ENCODE measurements around the gene ABCA4.

The ABCA4 gene

DNA sequence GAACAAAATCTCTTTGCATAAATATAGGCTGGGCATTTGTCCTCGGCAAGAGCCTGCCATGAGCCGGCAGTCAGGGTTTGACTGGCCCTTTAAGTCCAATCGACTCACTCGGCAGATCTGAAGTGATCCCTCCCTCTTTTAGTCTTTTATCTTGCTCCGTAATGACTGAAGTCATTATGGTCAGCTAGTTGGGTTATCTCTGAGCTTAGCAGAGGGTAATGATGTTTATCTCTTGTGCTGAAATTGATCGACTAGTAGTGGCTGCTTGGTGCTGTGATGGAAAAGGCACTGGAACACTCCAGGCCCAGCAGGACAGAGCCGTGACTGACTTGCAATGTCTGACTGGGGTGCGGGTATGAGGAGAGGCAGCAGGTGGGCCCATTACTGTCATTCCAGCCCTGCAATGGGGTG, 468 bp upstream of the ABCA4 start:
- no peak for DNase-seq

DNA sequence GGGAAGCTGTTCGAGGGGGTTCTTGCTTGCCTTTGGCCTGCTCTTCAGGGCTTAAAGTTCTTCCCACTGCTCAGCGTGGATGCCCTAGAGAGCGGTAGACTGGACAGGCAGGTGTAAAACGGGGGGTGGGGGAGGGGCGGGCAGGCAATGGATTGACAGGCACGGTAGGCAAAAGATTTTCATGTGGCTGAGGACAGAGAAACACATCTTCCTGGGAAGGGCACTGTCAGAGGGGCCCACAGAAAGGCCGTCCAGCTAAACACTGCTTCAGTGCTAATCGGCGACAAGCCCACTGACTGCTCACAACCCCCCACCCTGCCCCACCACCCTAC, 412 bp downstream of the ABCA4 start:
- DNase-seq: no peak

DNA sequence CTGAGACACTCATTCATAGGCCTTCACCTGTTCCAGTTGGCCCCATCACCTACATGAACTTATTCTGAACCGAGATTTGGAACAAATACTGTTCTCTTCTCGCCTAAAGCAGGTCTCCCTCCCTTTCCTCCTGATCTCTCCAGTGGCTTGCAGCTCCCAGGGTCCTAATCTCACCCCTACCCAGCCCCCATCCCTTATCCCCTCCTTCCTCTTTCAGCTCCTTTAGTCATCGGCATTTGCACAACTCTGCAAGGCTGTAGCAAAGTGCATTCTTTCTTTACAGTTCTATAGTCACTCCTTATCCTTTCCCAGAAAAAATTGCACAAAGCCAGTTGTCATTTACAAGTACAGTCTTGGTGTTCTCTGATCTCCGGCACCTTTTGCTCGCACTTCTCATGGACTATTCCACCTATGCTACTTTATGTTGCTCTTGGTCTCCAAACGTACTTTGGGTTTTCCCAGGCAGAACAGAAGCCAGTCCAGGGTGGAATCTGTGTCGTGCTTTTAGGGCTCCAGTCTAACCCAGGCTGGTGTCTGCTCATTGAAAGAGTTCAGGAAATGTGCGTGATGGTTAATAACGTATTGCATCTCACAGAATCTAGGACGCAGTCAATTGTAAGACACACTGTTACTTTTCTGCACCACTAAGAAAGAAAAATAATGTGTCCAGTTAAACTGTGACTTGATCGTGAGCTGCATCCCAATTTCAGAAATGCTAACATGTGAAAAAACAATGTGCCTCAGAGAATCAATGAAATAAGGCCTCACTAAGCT, 965 bp downstream of the ABCA4 start:
- DNase-seq: no peak

DNA sequence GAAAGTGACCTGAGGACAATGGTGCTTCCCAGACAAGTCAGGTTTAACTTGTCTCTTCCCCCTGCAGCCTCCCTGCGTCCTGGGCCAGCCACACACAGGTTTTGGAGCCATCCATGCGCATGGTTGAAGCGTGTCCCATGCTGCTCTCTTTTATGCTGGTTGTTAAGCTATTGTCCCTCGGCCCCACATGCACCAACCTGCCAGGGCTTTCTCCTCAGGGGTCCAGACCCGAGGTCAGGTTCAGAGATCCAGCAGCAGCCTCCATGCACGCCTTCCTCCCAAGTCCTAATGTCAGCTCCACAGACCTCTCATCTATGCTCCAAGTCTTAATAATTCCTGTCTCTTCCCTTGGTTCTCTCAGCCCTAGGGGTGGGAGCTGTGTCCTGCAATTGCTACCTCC, 1.6 kb downstream of the ABCA4 start:
- DNase-seq: no peak

DNA sequence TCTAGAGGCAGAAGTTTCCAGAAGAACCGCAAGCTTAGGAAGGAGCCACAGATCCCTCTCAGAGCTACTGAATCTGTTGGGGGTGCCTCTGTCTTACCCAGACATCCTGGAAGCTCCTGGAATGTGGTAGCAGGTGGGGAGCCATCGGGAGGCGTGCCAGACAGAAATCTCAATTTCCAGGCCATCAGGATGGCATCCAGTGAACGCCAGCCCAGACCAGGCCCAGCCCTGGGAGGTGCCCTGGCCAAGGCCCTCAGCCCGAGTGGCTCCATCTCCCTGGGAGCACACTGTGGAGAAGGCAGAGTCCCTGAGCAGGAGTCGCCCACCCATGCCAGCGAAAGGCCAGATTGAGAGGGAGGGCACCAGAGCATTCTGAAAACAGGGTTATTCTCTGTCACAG, 2.5 kb downstream of the ABCA4 start:
- no peak for DNase-seq

DNA sequence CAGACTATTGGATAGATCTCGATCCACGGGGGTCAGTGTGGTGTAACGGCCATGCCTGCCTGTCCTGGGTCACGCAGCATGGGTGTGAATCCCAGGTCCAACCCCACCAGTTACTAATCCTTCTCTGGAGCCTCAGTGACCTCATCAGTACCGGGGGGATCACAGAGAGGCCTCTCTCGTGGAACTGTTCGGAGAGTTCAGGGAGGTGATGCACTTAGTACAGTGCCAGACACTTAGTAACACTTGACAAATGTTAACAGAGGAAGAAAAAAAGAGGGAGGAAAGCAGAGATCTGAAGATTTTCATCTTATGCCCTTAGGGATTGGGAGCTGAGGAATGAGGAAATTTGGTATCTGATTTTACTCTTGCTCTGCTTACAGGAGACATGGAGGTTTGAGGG, 2.9 kb downstream of the ABCA4 start:
- no peak for DNase-seq

DNA sequence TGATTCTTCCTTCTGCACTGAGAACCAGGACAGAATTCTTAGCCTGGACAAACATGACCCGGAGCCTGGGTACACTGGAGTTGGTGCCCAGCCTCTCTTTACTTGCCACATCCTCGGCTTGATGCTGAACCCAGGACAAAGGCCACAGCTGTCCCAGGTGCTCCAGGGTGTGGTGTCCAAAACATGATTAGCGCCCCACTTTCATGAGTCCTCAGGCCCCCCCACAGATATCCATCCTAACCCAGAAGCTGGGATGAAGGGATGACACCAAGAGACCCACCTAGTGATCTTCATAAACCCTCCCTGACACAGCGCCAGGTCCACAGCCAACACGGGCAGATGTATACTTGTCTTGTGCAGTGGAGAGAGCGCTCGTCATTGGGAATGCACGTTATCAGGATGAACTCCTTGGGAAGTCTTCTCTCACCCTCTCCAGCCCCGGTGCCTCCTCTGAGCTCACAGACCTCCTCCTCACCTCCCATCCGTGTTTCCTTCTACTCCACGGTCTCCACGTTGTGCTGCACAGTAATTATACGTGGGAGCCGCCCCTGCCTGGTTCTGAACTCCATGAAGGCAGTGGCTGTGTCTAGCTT, 3.6 kb downstream of the ABCA4 start:
- DNase-seq: no peak

DNA sequence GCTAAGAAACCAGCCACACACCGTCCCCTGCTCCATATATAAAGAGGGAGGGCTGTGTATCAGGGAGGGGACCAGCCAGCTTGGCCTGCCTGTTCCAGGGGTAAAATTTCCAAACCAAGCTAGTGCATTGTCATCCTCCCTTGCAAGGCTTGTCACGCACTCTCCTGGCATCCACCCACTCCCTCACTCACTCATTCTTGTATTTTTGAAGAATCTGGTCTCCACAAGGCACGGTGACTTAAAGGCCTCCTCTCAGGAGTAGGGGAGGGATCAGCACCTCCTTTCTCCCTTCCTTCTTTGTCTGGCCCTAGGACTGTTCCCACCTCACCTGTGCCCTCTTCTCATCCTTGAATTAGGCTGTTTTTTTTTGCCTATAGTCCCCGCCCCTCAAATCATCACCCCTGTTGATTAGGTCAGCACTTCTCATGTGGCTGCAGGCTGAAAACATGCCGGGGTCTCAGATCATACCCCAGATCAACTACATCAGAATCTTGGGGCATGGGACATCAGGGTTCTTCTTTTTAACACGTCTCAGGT, 5.0 kb downstream of the ABCA4 start:
- DNase-seq: no peak

DNA sequence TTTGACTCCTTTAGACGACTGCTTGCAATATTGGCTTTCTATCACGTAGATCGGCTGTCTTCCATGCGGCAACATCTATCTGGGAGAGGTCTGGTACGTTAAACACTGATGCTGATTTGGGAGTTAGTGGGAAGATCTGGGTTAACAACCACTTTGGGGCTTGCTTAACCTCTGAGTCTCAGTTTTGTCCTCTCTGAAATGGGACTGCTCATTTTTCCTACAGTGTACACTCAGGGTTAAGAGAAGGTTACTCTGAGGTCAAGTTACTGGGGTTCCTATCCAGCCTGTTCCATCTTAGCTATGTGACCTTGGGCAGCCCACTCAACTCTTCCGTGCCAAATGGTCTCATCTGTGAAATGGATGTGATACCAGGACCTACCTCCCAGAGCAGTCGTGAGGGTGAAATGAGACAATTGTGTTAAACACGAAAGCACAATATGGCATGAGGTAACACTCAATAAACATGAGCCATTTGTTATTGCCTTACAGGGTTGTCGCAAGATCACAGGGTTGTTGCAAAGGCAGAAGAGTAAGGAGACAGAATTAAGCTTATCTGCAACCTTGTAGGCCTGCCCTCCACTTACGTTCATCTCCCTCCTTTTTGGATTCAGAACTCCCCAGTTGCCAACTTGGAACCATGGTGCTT, 5.6 kb downstream of the ABCA4 start:
- DNase-seq: no peak

DNA sequence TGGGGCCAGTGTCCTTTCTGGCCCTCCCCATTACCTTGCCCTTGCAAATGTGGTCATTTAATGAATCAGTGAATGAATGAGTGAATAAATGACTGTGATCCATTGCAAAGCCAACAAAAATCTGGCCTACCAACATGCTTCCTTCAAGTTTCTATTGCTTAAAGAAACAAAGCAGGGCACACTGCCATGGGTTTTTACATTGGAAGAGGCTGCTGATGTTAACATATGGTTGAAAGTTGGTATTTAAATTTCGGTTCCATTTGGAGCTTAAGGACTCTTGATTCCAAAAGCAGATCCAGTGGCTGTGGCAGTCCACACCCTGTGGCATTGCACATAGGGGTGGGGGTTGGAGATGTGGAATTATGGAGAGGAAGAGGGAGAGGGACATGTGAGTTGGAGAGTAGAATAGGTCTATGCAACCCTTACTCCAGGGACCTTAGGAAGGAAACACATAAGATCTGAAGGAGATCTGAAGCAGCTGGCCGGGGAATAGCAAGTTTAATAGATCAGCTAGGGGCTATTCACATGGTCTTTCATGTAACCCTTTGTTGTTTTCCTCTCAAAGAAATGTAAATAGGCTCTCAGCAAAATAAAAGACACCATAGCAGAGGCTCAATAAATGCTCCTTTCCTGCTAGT, 7.2 kb downstream of the ABCA4 start:
- no peak for DNase-seq

DNA sequence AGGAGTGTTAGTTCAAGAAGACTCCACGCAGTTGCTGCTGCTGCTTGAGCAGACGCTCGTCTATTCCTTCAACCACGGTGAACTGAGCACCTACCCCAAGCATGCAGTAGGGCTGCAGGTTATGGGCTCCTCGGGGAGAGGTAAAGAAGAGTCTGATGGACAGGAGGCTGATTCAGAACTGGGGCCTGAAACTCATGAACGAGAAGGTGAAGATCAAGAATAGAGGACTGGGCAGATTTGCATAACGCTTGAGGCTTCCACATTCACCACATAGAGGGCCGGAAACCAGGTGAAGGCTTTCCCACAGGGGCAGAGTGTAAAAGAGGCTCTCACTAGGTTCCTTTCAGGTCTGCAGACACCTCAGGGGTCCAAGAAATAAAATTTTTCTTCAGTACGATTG, 9.1 kb downstream of the ABCA4 start:
- DNase-seq: no peak

DNA sequence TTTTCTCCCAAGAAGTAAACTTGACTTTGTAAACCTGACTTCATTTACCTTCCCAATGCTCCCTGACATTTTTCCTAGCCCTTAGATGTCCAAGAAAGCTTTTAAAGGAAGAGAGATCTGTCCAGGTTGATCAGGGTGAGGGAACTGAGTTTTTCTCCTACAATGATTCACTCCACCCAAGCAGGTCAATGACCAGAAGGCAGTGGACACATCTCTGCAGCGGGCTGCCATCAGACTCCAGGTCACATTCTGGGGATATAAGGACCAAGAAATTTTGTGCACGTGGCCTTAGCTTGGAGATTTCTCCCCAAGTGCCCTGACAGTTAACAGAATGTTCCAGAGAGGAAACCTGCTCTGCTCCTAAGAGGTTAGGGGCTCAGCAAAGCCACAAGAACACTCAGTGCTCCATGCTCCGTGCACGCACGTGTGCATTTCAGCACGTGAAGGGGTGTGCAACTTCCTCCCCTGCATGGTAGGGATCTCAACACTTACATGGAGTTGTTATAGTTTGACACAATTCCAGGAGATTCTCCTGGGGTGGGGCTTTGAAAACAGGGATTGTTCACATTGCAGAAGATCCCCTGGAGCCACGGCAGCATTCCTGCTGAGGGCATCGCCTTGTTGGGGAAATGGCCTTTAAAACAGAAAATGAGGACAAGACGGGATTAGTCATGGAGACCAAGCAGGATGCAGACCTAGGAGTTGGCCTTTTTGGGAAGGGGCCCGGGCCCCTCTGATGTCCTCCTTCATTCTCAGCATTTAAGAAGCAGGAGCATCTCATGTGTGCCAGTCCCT, 9.8 kb downstream of the ABCA4 start:
- no peak for DNase-seq

DNA sequence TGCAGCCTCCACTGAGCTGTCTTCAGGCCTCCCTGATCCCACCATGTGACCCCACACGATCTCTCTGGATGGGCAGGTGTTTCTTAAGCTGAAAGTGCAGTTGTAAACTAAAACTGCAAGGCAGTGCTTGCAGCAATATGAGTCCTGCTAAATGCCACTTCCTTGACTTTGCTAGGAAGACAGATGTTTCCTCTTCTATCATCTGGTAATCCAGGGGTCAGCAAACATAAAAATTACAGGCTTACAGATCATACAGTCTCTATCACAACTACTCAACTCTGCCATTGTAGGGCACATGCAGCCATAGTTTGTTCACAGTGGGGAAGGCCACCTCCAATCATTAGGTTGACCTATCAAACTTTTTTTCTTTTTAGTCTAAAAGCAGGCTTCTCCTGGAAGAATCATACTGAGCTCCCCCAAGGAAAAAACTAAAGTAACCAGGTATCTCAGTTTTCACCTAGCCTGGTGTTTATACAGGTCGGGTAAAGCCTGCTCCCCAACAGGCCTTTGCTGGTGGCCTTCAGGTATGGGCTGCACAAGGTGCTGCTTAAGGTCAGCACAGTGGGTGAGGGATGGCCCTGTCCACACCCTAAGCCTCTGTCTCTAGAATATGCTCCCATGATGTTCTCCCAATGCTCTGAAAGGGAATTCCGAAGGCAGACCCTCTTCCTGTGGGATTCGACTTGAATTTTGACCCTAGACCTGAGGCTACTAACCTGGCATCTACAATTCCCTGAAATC, 10.8 kb downstream of the ABCA4 start:
- DNase-seq: no peak

DNA sequence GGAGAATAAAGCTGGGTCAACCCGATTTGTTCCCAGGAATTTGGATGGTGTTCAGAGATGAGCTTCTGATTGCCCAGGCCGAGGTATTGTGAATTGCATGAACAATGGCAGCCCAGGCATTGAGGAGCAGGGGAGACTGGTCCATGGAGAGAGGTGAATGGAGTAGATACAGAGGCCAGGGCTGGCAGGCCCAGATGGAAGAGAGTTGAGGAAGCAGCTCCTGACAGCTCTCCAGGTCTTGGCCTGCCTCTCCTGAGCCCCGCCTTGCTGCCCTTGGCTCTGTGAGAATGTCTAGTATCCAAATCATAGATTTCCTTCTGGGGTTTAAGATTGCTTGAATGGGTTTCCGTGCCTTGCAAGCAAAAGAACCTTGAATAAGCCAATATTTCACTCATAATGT, 11.5 kb downstream of the ABCA4 start:
- no peak for DNase-seq

DNA sequence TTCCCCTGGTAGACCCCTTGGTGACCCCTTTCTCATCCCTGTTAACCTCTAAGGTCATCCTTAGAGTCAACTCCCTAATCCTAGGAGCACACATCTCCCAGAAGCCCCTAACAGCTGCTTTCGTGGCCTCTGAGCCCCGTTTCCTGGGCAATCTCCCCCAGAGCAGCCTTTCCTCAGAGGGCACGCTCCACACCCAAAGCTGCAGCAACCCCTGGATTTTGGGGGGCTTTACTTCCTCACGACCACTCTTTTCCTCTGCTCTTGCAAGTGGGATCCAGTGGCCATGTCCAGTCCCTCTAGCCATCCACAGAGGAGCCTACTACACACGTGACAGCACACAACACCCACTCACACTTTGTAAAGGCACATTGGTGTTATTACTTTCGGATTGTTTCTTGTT, 13.8 kb downstream of the ABCA4 start:
- DNase-seq: no peak

DNA sequence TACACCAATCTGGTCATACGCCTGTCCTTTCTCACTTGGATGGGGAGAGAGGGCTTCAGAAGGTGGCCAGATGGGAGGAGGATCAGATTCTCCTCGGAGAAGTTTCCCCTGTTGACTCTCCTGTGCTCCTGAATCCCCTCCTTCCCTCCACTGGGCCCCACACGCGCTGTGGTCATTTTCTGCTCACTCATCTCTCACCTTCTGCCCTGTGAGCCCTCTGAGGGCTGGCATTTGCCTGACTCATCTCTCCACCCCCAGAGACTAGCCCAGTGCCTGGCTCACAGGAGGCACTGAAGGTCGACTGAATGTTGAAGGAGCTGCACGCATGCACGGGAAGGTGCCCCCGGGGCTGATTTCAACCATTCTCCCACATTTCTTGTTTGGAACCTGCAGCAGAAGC, 14.2 kb downstream of the ABCA4 start:
- no peak for DNase-seq

DNA sequence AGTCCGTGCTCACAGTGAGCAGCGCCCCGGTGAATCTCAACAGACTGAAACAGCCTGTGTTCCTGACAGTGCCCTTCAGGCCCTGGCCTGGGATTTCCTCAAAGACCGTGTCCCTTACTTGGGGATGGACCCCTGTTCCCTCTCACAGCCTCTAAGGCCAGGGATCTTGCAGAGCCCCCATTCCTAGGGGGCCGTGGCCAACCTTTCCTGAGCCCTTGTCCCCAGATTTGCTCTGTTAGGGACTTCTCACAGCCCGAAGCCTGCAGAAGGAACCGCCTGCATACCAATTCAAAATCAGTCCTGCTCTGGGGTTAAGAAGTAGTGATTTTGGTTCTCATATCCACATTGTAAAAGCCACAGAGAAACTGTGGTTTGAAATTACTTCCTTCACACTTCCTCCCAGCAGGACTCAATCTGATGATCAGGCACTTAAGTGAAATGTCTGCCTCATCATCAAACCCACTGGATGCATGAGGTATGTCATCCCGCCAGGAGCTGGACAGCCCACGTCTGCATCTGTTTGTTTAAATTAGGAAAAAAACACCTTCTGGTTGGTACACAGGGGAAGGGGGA, 14.9 kb downstream of the ABCA4 start:
- DNase-seq: no peak

DNA sequence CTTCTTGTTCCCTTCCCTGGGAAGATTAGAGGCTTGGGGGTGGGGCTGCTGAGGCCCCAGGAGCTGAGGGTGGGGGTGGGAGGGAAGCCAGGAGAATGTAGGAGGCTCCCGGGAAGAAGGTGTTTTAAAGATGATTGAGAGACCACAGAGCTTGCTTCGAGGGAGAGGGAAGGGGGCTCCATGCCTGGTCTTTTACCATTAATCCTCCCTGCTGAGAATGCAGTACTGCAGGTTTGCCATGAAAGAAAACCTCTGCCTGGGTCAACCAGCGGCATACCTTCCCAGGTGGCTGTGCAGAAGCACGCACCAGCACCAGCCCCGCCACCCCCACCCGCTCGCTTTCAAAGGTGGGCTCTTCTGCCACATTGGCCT, 15.4 kb downstream of the ABCA4 start:
- no peak for DNase-seq

DNA sequence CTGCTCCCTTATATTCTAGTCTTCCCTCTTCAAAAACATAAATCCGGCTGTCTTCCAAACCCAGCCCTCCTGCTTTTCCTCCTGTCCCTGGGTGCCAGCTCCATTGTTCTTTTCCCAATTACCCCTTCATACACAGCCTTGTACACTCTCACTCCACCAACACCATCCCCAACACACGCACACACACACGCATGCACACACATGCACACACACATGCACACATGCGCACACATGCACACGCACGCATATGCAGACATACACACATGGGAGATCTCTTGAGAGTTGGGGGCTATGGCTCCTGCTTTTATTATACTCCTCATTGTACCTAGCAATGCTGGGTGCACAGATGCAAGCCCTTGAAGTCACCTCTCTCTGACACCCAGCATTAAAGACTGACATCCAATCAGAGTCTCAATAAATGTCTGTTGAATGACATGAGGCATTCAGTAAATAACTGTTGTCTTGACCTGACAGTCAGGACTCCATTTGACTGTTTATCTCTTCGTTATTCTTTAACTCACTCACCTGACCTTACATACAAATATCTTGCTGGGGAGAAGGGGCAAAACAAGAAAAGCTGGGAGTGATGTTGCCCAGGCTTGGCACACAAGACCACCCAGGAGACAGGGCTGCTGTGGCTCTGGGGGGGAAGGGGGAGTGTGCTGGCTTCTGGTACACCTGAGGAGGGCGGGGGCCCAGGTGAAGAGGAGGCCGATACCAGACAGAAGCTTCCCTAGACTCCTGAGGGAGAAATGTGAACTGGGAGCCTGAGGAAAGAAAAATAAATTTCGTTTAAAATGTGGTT, 16.0 kb downstream of the ABCA4 start:
- DNase-seq: no peak

DNA sequence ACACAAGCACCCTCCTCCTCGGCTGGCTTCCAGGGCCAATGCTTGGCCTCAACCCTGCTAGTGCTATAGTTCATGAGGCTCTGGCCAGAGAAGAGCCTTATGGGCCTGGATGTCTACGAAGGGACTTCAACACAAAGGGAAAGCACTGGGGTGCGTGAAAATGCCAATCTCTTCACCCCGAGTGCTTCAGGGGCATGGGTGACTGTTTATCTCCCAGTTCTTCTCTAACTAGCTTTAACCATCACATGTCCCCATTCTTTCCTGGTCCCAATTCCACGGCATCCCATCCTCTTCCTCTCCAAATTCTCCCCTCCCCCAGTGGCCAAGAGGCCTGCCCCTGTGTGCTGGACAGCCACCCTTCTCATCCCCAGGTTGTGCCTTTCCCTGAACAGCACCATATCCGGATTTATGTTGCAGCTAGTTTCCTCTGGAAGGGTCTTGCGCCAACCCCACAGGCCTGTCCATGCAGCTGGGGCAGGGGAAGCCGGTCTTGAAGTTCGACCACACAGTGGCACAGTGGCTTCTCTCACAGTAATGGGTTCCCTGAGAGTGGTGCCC, 16.7 kb downstream of the ABCA4 start:
- DNase-seq: no peak

DNA sequence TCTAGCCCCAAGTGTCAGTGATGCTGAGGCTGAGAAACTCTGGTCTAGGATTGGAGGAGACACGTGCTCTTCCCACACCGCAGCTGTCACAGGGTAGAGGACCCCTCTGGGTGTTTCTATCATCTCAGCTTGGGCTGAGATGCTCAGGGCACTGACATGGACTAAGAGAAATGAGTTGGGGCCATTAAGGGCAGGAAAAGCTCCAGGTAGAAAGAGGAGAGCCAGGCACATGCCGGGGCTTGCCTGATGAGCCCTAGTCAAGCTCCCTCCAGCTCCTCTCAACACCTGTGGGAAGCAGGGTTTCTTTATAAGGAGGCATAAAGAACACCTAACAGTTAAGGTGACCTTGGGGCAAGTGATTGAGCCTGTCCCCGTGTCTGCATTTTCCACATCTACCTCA, 17.3 kb downstream of the ABCA4 start:
- no peak for DNase-seq
